Astrocyte of the cerebellum (primary cell): ENCODE results near the gene SEMA5A.

Source experiments
- DNase-seq: peaks from one replicate; pipeline ENCODE4 v3.0.0-alpha.2; 2011; ENCODE audit warnings: low read depth
- H3K4me3 ChIP-seq: 2 replicates; pipeline ENCODE4 v1.5.1; 2011; ENCODE audit warnings: mild to moderate bottlenecking, low read depth, low read length, moderate library complexity
- in situ Hi-C: cut with HindIII; loops from 2 replicates; pipeline ENCODE4 v1.10.0; 2017; ENCODE audit warnings: low sequenced_read_pairs
- TF ChIP-seq, protein P1 (sequence below): IDR thresholded peaks from 2 replicates; pipeline ENCODE4 v1.5.1; 2012; ENCODE audit warnings: low read length, low read depth, moderate library complexity, mild to moderate bottlenecking; ENCODE audit errors: missing control alignments

Gene SEMA5A

DNA sequence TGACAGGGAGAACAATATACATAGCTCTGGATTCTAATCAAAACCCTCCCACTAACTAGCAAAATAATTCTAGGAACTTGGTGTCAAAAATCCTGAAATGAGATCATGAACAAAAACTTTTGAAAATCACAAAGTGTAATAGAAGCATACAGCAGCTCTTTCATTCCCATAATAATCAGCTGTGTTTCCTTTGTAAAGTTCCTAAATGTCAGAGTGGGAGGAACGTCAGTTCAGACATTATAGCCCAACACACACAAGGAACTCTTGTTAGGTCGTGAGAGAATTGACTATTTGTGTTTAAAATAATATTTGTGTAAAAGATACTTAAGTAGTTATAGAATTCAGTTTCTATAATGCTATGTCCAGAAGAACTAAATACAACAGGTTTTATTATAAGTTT, 312.8 kb downstream of the SEMA5A start:
- TF ChIP-seq, protein P1, sequence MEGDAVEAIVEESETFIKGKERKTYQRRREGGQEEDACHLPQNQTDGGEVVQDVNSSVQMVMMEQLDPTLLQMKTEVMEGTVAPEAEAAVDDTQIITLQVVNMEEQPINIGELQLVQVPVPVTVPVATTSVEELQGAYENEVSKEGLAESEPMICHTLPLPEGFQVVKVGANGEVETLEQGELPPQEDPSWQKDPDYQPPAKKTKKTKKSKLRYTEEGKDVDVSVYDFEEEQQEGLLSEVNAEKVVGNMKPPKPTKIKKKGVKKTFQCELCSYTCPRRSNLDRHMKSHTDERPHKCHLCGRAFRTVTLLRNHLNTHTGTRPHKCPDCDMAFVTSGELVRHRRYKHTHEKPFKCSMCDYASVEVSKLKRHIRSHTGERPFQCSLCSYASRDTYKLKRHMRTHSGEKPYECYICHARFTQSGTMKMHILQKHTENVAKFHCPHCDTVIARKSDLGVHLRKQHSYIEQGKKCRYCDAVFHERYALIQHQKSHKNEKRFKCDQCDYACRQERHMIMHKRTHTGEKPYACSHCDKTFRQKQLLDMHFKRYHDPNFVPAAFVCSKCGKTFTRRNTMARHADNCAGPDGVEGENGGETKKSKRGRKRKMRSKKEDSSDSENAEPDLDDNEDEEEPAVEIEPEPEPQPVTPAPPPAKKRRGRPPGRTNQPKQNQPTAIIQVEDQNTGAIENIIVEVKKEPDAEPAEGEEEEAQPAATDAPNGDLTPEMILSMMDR = no peak
- DNase-seq = no peak
- H3K4me3 ChIP-seq = no peak overlapping the region
- in situ Hi-C loops = no loop called here

DNA sequence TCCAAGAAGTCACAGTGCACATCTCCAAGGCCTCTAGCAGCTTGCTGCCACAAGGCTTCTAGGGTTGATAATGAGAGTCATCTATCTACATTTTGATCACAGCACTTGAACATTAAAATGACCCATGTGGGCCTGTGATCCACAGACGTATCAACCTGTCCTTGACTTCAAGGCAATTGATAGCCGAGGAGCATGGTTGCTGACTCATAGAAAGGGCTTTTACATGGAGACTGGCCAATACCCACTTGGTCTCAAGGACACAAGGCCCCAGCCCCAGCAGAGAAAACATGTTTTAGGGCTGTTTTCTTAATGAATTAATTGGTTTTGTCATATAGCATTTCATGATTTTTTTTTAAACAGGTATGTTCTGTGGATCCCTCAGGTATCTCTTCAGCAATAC, 314.0 kb downstream of the SEMA5A start:
- in situ Hi-C loops = no loop called here
- no peak overlapping the region for H3K4me3 ChIP-seq
- TF ChIP-seq, protein P1 = no peak
- DNase-seq = no peak

DNA sequence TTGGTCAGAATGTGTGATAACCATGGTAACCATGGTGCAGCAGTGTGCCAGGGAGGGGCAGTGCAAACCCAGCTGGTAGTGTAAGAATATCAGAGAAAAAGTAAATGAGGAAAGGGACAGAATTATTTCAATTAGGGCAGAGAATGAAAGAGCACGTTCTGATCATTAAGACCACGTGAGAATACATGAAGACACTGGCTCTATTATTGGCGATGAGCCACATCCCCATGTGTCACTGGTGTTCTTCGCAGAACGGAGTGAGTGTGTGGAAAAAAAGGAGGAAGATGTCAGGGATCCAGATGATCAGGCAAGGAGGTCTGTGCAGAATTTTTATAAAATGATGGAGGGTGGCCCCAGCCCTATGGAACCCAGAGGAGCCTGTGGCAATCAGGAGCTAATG, 315.5 kb downstream of the SEMA5A start:
- TF ChIP-seq, protein P1 = no peak
- no peak for DNase-seq
- in situ Hi-C loops = no loop called here
- no peak overlapping the region for H3K4me3 ChIP-seq

DNA sequence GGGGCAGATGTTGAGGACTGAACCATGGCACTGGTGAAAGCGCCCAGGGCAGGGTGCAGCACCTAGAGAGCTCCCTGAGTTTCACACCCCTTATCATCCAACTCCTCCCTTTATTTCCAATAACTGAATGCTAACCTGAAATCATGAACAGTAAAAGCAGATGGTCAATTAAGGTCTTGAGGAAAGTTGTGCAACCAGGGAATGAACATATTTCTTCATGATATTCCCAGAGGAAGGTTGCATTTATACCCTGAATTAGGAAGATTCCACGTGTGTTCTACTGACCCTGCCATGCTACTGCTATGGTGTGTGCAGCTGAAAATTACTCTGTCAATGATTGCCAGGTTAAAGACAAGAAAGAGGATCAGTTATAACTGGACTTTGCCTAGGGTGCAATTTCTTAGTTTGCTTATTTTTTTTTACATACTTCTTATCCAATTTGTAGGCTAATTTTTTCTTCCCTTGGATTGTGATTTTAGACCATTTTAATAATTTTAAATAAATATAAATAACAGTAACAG, 319.8 kb downstream of the SEMA5A start:
- in situ Hi-C loops = no loop called here
- DNase-seq = no peak
- H3K4me3 ChIP-seq = no peak overlapping the region
- TF ChIP-seq, protein P1 = no peak

DNA sequence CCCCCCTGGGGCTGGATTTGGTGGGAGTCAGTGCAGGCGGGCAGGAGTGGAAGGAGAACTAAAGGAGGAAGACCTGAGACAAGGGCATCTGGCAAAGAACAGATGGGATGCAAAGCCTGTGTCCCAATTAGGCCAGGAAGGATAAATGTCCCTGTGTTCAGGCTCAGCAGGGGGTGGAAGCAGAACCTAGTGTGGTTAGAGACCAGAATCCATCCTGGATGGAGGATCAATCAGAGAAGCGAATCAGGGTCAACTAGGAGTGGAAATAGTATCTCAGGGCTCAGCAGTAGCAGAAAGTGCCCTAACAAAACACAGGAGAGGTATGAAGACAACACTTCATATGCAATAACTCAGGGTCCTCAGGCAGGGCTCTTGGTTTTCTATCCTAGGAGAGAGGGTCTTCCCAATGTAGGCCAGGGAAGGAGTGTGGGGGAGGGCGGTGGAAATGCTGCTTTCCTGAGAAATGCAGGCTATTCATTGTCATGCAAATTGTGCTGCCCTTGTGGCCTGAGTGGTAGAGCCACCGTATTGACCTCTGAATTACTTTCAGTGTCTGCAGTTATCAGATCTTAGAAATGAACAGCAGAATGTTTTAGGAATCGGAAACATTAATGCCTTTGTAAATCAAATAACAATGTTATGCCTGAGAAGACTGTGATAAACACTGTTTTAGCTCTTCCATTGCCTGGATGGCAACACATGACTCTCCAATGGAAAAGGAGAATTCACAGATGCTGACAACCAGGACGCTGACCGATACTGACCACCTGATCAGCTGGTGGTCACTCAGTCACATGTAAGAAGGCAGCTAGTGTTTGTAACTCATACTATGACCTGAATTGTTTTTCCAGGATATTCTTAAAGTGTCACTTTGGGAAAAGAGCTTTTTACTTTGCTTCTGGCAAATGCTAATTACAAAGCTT, 323.6 kb downstream of the SEMA5A start:
- no peak for DNase-seq
- no peak overlapping the region for H3K4me3 ChIP-seq
- in situ Hi-C loops = loop anchor here (25.0 kb wide), 1 partner anchor 1310 kb away; no protein-coding TSS in a partner anchor
- TF ChIP-seq, protein P1 = no peak

DNA sequence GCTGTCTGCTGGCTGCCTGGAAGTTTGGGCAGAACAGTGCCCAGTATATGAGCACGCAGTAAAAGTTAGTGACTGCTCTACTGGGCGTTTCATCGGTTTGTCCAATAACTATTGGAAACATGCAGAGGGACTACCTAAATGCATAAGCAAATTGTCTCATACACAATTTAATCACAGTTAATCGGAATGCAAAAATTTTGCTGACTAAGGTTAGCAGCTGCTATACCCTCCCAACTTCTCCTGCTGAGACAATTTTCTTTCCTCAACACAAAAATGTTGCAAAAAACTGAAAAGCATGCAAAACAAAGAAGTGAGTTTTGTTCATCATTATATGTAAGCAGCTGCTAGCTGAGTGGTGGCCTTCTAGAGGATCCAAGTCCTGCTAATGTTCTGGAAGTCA, 327.5 kb downstream of the SEMA5A start:
- no peak overlapping the region for H3K4me3 ChIP-seq
- in situ Hi-C loops = loop anchor here (25.0 kb wide), 1 partner anchor 1306 kb away; no protein-coding TSS in a partner anchor
- TF ChIP-seq, protein P1 = no peak
- no peak for DNase-seq
